ENCODE results near the gene CPT1B. TPM values are rescaled to one million over a fixed set of nuclear protein-coding genes. Genes with fewer than 3 reads are reported as not detected.
"Not testable (repeated sequence)": the region's sequence is repeated elsewhere in the genome, so short reads cannot be mapped to it uniquely, and the experiment has no call there.

The CPT1B gene
- total RNA-seq, 1 donor from 2014 or later, result 10.7 TPM

GRCh38 chr22:50520826-50521453 is 57.3 kb downstream of the CPT1B start:
- DNase-seq (ENCODE audit: extremely low read depth, low read depth, low spot score), result no peak

- not testable (repeated sequence) for DNase-seq (ENCODE audit: extremely low read depth, low read depth, low spot score)
Measured at GRCh38 chr22:50520184-50520583, 58.0 kb downstream of the CPT1B start.

GRCh38 chr22:50519151-50519550 is 59.1 kb downstream of the CPT1B start:
- DNase-seq (ENCODE audit: extremely low read depth, low read depth, low spot score), result no peak

Other genes with a start within 250 kb of the CPT1B start
- gene PPP6R2, start 235.1 kb downstream of the CPT1B start, total RNA-seq, result 46.5 and 67.4 TPM in 2 replicates
- 53.7 and 66.0 TPM in 2 replicates for gene SBF1, start 103.4 kb downstream of the CPT1B start, total RNA-seq
- 3.1 and 5.4 TPM in 2 replicates for gene ADM2, start 96.9 kb downstream of the CPT1B start, total RNA-seq
- gene MIOX, start 91.6 kb downstream of the CPT1B start, total RNA-seq, result not detected in 2 replicates
- gene LMF2, start 70.7 kb downstream of the CPT1B start, total RNA-seq, result 82.2 and 93.8 TPM in 2 replicates
- 20.9 and 30.9 TPM in 2 replicates for gene NCAPH2, start 70.2 kb downstream of the CPT1B start, total RNA-seq
- gene SCO2, start 52.8 kb downstream of the CPT1B start, total RNA-seq, result 2.6 and 7.3 TPM in 2 replicates
- gene TYMP, start 48.4 kb downstream of the CPT1B start, total RNA-seq, result 11.3 and 23.9 TPM in 2 replicates
- not detected in 2 replicates for gene KLHDC7B, start 32.5 kb downstream of the CPT1B start, total RNA-seq
- 1.7 and 2.6 TPM in 2 replicates for gene SYCE3, start 15.5 kb downstream of the CPT1B start, total RNA-seq
- gene CHKB, start 4.4 kb upstream of the CPT1B start, total RNA-seq, result 42.7 and 60.4 TPM in 2 replicates
- 0.29 and 0.58 TPM in 2 replicates for gene MAPK8IP2, start 22.4 kb upstream of the CPT1B start, total RNA-seq
- gene ARSA, start 49.7 kb upstream of the CPT1B start, total RNA-seq, result 59.4 and 73.5 TPM in 2 replicates
- 51.9 and 103 TPM in 2 replicates for gene SHANK3, start 94.4 kb upstream of the CPT1B start, total RNA-seq
- 0.76 TPM in 1 of 2 replicates, not detected in the other for gene ACR, start 159.8 kb upstream of the CPT1B start, total RNA-seq
- gene RABL2B, start 205.2 kb upstream of the CPT1B start, total RNA-seq, result 9.6 and 15.3 TPM in 2 replicates